ENCODE measurements around the gene ZNF718.

DNA sequence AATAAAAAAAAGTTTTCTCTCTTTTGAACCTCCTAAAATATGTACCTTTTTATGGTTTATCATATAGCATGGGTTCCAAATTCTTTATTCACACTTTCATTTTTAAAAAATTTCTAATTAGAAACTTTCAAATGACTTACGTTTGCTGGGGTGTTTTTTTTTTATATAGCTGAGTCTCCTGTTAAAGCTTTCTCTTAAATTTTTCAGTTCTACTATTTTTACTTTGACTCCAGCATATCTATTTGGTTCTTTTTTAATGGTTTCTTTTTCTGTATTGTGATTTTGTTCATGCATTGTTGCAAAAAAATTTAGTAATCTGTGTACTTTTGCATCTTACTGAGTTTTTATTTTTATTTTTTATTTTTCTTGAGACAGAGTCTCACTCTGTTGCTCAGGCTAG, 22.3 kb downstream of the ZNF718 start:
- TF ChIP-seq, protein P1, sequence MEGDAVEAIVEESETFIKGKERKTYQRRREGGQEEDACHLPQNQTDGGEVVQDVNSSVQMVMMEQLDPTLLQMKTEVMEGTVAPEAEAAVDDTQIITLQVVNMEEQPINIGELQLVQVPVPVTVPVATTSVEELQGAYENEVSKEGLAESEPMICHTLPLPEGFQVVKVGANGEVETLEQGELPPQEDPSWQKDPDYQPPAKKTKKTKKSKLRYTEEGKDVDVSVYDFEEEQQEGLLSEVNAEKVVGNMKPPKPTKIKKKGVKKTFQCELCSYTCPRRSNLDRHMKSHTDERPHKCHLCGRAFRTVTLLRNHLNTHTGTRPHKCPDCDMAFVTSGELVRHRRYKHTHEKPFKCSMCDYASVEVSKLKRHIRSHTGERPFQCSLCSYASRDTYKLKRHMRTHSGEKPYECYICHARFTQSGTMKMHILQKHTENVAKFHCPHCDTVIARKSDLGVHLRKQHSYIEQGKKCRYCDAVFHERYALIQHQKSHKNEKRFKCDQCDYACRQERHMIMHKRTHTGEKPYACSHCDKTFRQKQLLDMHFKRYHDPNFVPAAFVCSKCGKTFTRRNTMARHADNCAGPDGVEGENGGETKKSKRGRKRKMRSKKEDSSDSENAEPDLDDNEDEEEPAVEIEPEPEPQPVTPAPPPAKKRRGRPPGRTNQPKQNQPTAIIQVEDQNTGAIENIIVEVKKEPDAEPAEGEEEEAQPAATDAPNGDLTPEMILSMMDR (conservative IDR thresholded peaks at IDR 0.05; ENCODE audit: low read depth, low read length) = no peak
- TF ChIP-seq EZH2phosphoT487 (IDR thresholded peaks at IDR 0.05; ENCODE audit: borderline replicate concordance, low read length) (no peak), EZH2 (IDR thresholded peaks at IDR 0.05; ENCODE audit: low read length, unreplicated experiment) (no peak)

Data from PC-3 (cell line).